Stimulated activated naive B cell treated with anti-CD40 and anti-IgM and Interleukin-4, amounts not matched to agents 10 μg/mL and 1 μg/mL and 100 μg/mL, for 72 hours (primary cell): ENCODE results near the gene ARHGEF28.

Experiments used
- ATAC-seq, 2 donors: fragments of 150-1000 bp; cut with Tn5 transposase; replicated peaks; 2 replicates each; pipeline ENCODE4 v1.10.0; 2021; ENCODE audit warnings: moderate library complexity in 1 of 2
- DNase-seq: peaks from one replicate; pipeline ENCODE4 v3.0.0; 2021
- H3K27ac Mint-ChIP-seq: one replicate; pipeline ENCODE4 v1.8.0; 2022; ENCODE audit warnings: mild to moderate bottlenecking, mixed read lengths
- H3K27me3 Mint-ChIP-seq, 2 donors: one replicate each; pipeline ENCODE4 v1.8.0; 2022; ENCODE audit warnings: mixed read lengths in 2 of 2
- H3K36me3 Mint-ChIP-seq, 2 donors: one replicate each; pipeline ENCODE4 v1.8.0; 2022; ENCODE audit warnings: mixed read lengths in 2 of 2, mild to moderate bottlenecking in 1 of 2
- H3K4me1 Mint-ChIP-seq, 2 donors: one replicate each; pipeline ENCODE4 v1.8.0; 2022; ENCODE audit warnings: mixed read lengths in 2 of 2, mild to moderate bottlenecking in 1 of 2
- H3K4me3 Mint-ChIP-seq, 2 donors: one replicate each; pipeline ENCODE4 v1.8.0; 2022; ENCODE audit warnings: mild to moderate bottlenecking in 2 of 2, mixed read lengths in 2 of 2, moderate library complexity in 1 of 2
- H3K9me3 Mint-ChIP-seq, 2 donors: one replicate each; pipeline ENCODE4 v1.8.0; 2022; ENCODE audit warnings: mixed read lengths in 2 of 2, mild to moderate bottlenecking in 1 of 2

Gene ARHGEF28

DNA sequence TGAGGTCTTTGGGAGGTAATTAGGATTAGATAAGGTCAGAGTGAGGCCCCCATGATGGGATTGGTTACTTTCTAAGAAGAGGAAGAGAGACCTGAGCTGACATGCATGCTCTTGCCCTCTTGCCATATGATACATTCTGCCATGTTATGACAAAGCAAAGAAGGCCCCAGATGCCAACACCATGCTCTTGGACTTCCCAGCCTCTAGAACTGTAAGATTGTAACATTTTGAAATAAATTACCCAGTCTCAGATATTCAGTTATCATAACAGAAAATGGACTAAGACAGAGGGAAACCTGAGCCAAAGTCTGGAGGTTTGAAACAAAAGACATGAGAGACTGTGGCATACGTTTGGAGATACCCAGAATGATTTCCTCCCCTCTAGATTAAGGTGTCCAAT lies 318.6 kb downstream of the ARHGEF28 start:
- DNase-seq (no peak), ATAC-seq (no peak)
- no peaks in the 10 kb centered on the region for H3K4me1 Mint-ChIP-seq
- no peak overlapping the region for H3K4me3 Mint-ChIP-seq
- H3K27ac Mint-ChIP-seq, result no peak overlapping the region
- peaks cover 8 to 25% of the 10 kb centered on the region in 2 donors for H3K27me3 Mint-ChIP-seq
- peaks cover 5 to 10% of the 10 kb centered on the region in 2 donors for H3K9me3 Mint-ChIP-seq
- H3K36me3 Mint-ChIP-seq, result no peaks in the 10 kb centered on the region

DNA sequence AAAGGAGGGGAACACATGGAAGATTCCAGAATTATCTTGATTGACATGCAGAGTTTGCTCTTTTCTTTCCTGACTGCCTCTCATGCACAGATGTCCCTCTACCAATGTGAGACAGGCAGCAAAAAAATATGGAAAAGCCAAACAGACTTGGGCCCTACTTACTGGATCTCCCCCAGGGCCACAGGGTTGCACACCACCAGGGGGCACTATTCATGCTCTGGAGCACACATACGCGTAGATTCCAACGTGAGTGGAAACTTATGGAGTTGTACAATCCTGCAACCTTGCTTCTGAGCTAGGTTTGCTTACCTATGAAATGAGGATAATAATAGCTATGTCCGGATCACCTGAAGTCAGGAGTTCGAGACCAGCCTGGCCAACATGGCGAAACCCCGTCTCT lies 319.5 kb downstream of the ARHGEF28 start:
- DNase-seq, result no peak
- Mint-ChIP-seq H3K27me3 (peaks cover 8 to 29% of the 10 kb centered on the region in 2 donors), H3K9me3 (peaks cover 5 to 10% of the 10 kb centered on the region in 2 donors), H3K4me1 (no peaks in the 10 kb centered on the region), H3K36me3 (no peaks in the 10 kb centered on the region), H3K4me3 (no peak overlapping the region), H3K27ac (no peak overlapping the region)
- ATAC-seq, result no peak

DNA sequence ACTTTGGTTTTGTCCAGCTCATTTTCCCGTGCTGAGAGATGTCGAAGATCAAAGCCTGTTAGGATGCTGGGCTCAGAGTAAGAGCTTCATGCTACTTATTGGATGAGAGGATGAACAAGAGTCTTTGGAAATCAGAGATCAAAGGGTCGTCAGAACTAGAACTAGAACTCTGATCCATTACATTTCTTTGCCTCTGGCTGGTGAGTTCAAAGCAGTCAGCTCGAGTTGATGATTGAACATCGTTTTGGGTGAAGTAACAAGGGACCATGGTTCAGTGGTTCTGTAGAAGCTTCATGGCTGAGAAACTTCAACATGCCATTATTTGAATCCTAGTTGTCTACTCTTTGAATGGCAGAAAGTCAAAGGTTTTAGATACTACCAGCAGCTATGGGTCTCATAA lies 320.3 kb downstream of the ARHGEF28 start:
- DNase-seq (no peak), ATAC-seq (no peak)
- H3K36me3 Mint-ChIP-seq, result no peaks in the 10 kb centered on the region
- peaks cover 5 to 10% of the 10 kb centered on the region in 2 donors for H3K9me3 Mint-ChIP-seq
- H3K4me3 Mint-ChIP-seq, result no peak overlapping the region
- no peak overlapping the region for H3K27ac Mint-ChIP-seq
- peaks cover 2 to 24% of the 10 kb centered on the region in 2 donors for H3K27me3 Mint-ChIP-seq
- H3K4me1 Mint-ChIP-seq, result no peaks in the 10 kb centered on the region

DNA sequence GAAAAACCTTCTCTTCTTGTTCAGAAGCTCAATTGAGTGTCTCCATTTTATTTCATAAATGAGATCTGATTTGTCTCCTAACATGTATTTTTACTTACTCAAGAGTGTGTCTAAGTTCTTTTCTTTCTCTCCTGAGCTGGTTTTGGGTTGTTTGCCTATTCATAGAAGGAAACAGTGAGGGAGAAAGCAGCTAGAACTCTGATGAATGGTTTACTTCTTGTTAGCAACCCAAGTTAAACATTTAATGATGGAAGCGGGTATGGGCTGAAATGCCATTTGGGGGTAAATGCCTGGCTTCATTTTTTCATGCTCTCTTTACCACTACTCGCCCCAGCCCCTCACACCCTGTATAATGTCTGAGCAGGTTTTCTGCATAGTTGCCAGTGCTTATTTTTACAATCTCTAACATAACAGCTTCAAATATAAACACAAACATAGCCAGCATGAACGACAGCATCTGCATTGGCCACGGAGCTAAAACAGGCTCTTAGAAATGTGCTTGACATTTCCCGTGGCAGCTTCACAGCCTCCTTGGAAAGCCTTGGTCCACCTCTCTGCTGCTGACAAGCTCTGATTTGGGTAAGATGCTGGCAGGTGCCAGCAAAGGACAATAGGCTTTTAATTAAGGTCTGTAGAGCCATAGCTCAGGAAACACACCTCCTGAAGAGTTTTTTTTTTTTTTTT lies 321.1 kb downstream of the ARHGEF28 start:
- DNase-seq, result no peak
- ATAC-seq, result no peak
- no peaks in the 10 kb centered on the region for H3K4me1 Mint-ChIP-seq
- no peak overlapping the region for H3K27ac Mint-ChIP-seq
- H3K9me3 Mint-ChIP-seq, result peaks cover 5 to 10% of the 10 kb centered on the region in 2 donors
- H3K4me3 Mint-ChIP-seq, result no peak overlapping the region
- H3K36me3 Mint-ChIP-seq, result no peaks in the 10 kb centered on the region
- H3K27me3 Mint-ChIP-seq, result peaks cover 0 to 27% of the 10 kb centered on the region in 2 donors

DNA sequence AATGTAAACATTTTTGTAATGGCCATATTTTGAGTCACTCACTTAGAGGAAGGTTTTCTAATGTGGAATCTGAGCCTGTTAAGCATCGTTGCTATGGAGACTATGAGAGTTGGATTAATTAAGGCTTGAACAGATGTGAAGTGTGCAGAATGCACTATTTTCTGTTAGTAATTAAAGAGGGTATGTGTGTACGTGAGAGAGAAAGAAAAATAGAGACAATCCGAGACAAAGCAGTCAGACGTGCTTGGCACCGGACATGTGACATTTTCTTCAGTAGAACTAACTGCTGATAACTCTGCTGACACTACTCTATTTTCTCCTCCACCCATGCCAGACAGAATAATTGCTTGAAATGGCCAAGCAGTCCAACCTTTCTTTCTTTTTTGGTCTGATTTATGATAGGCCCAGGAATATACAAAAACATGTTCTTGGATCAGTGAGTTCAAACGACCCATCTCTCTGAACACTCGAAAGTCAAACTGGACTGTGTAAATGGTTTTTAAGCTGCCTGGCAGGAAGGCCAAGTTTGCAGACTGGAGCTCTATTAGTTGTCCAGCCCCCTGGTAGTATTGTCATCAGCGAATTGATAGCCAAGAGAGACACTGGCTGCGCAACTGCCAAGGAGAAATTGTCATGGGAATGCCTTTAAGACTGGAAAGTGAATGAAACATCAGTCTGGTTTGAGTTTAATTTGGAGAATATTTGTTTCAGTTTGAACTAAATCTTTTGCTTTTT lies 322.1 kb downstream of the ARHGEF28 start:
- DNase-seq (no peak), ATAC-seq (no peak)
- H3K27ac Mint-ChIP-seq, result no peak overlapping the region
- no peak overlapping the region for H3K4me3 Mint-ChIP-seq
- no peaks in the 10 kb centered on the region for H3K4me1 Mint-ChIP-seq
- H3K9me3 Mint-ChIP-seq, result peaks cover 5% of the 10 kb centered on the region in 2 donors
- H3K36me3 Mint-ChIP-seq, result no peaks in the 10 kb centered on the region
- H3K27me3 Mint-ChIP-seq, result peaks cover 0 to 21% of the 10 kb centered on the region in 2 donors

DNA sequence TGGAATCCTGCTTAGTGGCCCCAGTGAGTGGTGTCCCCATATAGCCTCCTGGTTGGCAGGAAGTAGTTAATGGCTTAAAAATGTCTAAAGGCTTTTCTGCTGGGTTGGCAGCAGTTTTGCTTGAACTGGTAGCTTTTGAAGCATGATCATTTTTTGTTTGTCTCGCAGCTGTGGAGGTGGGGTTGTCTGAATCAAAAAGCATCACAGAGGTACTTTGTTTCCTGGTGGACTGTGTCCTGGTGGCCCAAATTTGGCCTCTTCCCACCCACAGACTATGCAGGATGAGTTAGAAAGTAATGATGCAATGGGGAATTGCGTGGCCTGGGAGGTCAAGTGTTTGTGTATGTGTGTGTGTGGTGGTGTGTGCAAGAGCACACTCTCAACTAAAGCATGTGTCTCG lies 322.7 kb downstream of the ARHGEF28 start:
- DNase-seq (no peak), ATAC-seq (no peak)
- H3K27ac Mint-ChIP-seq, result no peak overlapping the region
- peaks cover 4 to 5% of the 10 kb centered on the region in 2 donors for H3K9me3 Mint-ChIP-seq
- no peak overlapping the region for H3K4me3 Mint-ChIP-seq
- no peaks in the 10 kb centered on the region for H3K36me3 Mint-ChIP-seq
- no peaks in the 10 kb centered on the region for H3K4me1 Mint-ChIP-seq
- H3K27me3 Mint-ChIP-seq, result peaks cover 0 to 21% of the 10 kb centered on the region in 2 donors

DNA sequence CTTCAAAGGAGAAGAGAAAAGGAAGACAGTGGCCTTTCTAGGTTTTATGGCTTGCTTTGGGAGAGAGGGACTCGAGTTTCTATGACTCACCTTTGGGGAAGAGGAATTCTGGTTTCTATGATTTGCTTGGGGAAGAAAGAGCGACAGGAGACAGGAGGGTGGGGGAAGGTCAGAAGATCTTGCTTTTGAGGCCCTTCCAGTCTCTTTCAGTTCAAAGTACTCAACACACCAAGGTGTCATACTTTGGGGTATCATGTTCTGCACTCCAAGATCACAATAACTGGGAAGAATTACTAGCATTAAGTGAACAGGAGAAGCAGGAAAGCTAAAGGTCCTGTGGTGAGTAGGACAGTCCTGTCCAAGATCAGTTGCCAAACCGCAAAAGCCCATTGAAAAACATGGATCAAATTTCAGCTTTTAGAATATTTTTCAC lies 324.5 kb downstream of the ARHGEF28 start:
- Mint-ChIP-seq H3K27me3 (peaks cover 0 to 21% of the 10 kb centered on the region in 2 donors), H3K4me3 (no peak overlapping the region), H3K36me3 (no peaks in the 10 kb centered on the region)

DNA sequence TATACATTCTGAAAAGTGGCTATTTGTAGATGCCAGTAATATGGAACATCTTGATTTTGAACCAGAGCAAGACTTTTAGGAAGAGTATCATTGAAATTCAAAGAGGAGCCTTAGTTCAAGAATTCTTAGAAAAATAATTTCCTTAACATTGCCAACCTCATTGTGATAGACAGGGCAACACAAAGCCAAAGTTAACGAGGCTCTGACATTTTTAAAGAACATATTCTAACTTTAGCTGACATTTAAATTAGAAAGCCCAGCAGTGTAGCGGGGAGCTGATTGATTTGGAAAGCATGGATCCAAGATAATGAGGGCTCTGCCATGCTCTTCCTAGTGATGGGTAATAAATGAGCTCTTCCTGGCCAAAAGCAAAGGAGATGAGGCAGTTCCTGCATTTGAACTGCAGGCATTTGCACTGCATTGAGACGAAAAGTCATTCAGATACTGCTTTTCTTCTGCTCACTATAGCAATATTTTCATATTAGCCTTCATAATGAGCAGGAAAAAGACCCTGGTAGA lies 325.0 kb downstream of the ARHGEF28 start:
- Mint-ChIP-seq H3K4me1 (no peaks in the 10 kb centered on the region), H3K36me3 (no peaks in the 10 kb centered on the region), H3K4me3 (no peak overlapping the region), H3K27me3 (peaks cover 0 to 21% of the 10 kb centered on the region in 2 donors), H3K9me3 (no peaks in the 10 kb centered on the region), H3K27ac (no peak overlapping the region)
- ATAC-seq (no peak), DNase-seq (no peak)

More for the DNA sequence above, 324.5 kb downstream of the ARHGEF28 start:
- ATAC-seq (no peak), DNase-seq (no peak)
- no peaks in the 10 kb centered on the region for H3K9me3 Mint-ChIP-seq
- H3K27ac Mint-ChIP-seq, result no peak overlapping the region
- H3K4me1 Mint-ChIP-seq, result no peaks in the 10 kb centered on the region

DNA sequence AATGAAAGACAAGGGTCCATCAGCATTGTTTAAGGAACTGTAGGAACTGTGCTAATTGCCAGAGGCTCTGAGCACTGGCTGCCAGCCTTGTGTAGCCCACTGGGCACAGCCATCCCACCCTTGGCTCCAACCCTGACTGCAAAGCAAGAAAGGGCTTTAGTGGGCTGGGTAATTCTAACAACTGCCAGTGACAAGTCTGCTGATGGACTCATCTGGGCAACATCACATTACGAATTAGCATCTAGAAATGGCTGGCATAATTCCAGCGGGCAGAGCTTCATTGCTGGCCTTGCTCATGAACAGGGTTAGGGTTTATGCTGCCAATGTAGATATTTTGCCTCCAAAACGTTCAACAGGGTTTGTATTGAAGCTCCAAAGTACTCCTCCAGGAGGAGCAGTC lies 326.9 kb downstream of the ARHGEF28 start:
- ATAC-seq (no peak), DNase-seq (no peak)
- H3K27ac Mint-ChIP-seq, result no peak overlapping the region
- H3K27me3 Mint-ChIP-seq, result peaks cover 11 to 27% of the 10 kb centered on the region in 2 donors
- H3K4me1 Mint-ChIP-seq, result no peaks in the 10 kb centered on the region
- H3K4me3 Mint-ChIP-seq, result no peak overlapping the region
- H3K9me3 Mint-ChIP-seq, result no peaks in the 10 kb centered on the region
- H3K36me3 Mint-ChIP-seq, result no peaks in the 10 kb centered on the region

DNA sequence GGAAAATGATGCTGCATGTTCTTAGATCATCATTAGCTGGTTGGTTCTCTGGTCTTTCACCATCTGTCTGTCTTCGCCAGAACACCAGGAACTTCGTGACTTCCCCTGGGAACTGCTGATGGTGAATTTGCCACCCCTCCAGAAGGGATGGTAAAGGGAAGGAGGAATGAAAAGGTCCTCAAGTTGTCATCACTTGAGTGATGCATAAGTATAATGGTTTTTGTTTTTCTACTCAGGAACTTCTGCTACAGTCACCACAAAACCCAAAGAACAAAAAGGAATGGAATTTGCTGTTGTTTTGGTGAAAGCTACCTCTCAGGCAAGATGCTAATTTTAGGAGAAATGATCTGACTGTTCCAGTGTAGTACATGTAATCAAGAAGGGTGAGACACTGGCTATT lies 328.4 kb downstream of the ARHGEF28 start:
- ATAC-seq (no peak), DNase-seq (no peak)
- Mint-ChIP-seq H3K4me3 (no peak overlapping the region), H3K4me1 (no peaks in the 10 kb centered on the region), H3K36me3 (no peaks in the 10 kb centered on the region), H3K27me3 (peaks cover 14 to 19% of the 10 kb centered on the region in 2 donors), H3K9me3 (no peaks in the 10 kb centered on the region), H3K27ac (no peak overlapping the region)

DNA sequence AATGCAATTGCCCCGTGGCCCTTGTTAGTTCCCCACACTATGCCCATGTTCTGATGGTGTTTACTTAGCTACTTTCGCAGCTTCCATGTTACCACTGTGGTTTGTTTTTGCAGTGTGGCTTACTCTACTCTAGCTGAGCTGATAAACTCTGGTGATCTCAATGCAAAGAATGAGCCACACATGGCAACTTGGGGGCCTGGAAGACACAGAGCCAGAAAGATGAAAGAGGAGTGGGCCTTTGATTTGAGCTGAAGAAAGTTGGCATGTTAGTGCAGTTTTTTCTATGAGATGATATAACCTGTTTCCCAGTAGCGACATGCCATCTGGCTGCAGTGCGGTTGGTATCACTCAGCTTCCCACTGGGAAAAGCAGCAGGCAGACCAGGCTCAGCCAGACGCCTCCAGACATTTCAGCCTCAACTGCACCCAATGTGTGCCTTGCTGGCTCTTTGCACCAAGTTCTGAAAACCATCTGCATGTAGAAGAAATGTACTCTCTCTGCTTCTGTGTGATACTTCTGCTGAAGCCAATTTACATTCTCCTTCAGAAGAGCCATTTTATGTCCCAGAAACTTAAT lies 329.4 kb downstream of the ARHGEF28 start:
- H3K4me1 Mint-ChIP-seq, result peaks cover 2 to 6% of the 10 kb centered on the region in 2 donors
- no peaks in the 10 kb centered on the region for H3K36me3 Mint-ChIP-seq
- no peak overlapping the region for H3K4me3 Mint-ChIP-seq
- H3K27me3 Mint-ChIP-seq, result peaks cover 14% of the 10 kb centered on the region in 2 donors
- DNase-seq (no peak), ATAC-seq (no peak)
- H3K27ac Mint-ChIP-seq, result no peak overlapping the region
- H3K9me3 Mint-ChIP-seq, result no peaks in the 10 kb centered on the region

DNA sequence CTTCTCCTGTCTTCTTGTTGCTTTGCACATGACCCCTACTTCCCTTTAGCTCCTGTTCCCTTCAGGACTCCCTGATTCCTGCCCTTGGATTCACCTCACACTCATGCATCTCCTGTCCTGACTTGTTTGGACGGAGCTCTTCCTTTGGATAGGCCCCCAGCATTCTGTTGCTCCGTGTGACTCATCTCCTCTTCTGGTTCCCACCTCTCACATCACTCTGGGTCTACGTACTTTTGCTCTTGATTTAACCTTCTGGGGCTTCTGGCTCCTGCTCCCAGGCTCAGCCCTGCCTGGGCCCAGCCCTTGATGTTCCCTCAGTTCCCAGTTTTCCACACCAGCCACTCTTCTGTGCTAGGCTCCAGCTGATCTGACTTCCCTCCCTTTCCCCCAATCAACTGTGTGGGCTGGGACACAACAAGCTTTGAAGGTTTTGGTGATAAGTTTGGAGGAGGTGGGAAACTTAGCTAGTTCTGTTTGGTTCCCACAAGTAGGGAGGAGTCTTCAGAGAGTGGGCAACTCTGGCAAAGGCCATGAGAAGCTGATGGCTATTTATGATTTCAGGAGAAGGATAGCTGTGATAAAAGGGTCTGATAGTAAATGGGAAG lies 331.5 kb downstream of the ARHGEF28 start:
- H3K4me1 Mint-ChIP-seq, result peaks cover 2 to 7% of the 10 kb centered on the region in 2 donors
- peaks cover 6 to 18% of the 10 kb centered on the region in 2 donors for H3K27me3 Mint-ChIP-seq
- no peak for ATAC-seq
- DNase-seq, result no peak
- no peaks in the 10 kb centered on the region for H3K36me3 Mint-ChIP-seq
- no peak overlapping the region for H3K27ac Mint-ChIP-seq
- no peak overlapping the region for H3K4me3 Mint-ChIP-seq
- H3K9me3 Mint-ChIP-seq, result no peaks in the 10 kb centered on the region

DNA sequence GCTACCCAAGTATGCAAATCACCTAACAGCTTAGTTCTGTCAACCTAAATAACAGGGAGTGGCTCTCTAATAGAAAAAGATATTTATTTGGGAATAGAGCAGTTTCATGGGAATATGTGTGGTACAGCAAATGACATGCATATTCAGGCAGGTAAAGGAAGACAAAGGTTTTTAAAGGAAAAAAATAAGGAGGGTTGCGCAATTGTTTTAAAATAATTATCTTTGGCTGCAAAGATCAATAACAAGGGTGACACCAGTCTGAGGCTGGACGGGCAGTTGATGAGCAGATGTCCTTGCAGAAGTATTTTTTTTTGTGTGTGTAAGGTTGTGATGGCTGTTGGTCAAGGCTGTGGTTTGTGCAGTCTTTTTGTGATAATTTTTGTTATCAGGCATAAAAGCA lies 332.0 kb downstream of the ARHGEF28 start:
- H3K27ac Mint-ChIP-seq, result no peak overlapping the region
- H3K27me3 Mint-ChIP-seq, result peaks cover 6 to 18% of the 10 kb centered on the region in 2 donors
- DNase-seq, result no peak
- no peaks in the 10 kb centered on the region for H3K9me3 Mint-ChIP-seq
- peaks cover 2 to 7% of the 10 kb centered on the region in 2 donors for H3K4me1 Mint-ChIP-seq
- no peak overlapping the region for H3K4me3 Mint-ChIP-seq
- no peak for ATAC-seq
- no peaks in the 10 kb centered on the region for H3K36me3 Mint-ChIP-seq

DNA sequence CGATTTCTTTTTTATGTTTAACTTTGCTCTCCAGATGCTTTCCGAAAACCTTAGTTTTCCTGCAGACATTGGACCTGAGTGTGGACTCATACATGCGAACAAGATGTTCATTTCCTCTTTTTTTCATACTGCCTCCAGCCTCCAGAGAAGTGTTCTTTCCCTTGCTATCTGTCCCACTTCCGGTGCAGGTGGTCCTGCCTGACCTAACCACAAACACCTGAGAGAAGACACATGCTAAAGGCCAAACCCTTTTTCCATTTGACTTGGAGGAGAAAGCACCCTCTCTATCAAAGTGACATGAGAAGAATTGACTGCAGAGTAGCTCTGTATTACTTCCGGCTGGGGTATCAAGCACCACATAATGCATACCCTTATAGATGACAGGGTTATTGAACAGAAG lies 334.0 kb downstream of the ARHGEF28 start:
- Mint-ChIP-seq H3K9me3 (no peaks in the 10 kb centered on the region), H3K4me1 (peaks cover 2 to 7% of the 10 kb centered on the region in 2 donors)
- peak; percentile 57 to 74 for ATAC-seq

More for the DNA sequence above, 334.0 kb downstream of the ARHGEF28 start:
- Mint-ChIP-seq H3K27me3 (peaks cover 6 to 18% of the 10 kb centered on the region in 2 donors), H3K4me3 (no peak overlapping the region), H3K27ac (no peak overlapping the region), H3K36me3 (no peaks in the 10 kb centered on the region)
- DNase-seq, result no peak
